Measurements from ENCODE around the gene CLDN34. TPM values are rescaled to one million over a fixed set of nuclear protein-coding genes. Genes with fewer than 3 reads are reported as not detected.

CLDN34 gene
- total RNA-seq, 4 donors from 2014 or later: not detected

DNA sequence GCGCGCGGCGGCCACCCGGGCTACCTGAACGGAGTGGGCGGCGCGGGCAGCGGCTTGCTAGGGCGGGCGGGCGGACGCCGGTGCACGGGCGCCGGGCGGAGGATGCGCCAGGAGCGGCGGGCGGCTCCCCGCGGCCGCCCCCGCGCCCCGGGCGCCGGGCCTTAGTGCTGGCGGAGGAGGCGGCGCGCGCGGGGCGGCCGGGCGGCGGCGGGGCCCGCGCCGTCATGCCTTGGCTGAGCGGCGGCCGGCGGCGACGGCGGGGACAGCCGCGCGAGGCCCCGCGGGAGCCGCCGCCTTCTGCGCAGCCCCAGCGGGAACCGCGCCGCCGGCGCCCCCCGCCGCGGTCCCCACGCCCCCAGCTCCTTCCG, 48.2 kb downstream of the CLDN34 start:
- no peaks in the 10 kb centered on the region for H3K9me3 ChIP-seq
- no peaks in the 10 kb centered on the region for H3K36me3 ChIP-seq
- peaks cover 0 to 16% (median 0%) of the 10 kb centered on the region in 4 donors for H3K4me1 ChIP-seq
- peak overlapping the region; percentile 35 to 90 (median 78) for H3K27ac ChIP-seq
- TF ChIP-seq, protein P1, sequence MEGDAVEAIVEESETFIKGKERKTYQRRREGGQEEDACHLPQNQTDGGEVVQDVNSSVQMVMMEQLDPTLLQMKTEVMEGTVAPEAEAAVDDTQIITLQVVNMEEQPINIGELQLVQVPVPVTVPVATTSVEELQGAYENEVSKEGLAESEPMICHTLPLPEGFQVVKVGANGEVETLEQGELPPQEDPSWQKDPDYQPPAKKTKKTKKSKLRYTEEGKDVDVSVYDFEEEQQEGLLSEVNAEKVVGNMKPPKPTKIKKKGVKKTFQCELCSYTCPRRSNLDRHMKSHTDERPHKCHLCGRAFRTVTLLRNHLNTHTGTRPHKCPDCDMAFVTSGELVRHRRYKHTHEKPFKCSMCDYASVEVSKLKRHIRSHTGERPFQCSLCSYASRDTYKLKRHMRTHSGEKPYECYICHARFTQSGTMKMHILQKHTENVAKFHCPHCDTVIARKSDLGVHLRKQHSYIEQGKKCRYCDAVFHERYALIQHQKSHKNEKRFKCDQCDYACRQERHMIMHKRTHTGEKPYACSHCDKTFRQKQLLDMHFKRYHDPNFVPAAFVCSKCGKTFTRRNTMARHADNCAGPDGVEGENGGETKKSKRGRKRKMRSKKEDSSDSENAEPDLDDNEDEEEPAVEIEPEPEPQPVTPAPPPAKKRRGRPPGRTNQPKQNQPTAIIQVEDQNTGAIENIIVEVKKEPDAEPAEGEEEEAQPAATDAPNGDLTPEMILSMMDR (IDR thresholded peaks at IDR 0.05): no peak
- TF ChIP-seq POLR2A (IDR thresholded peaks at IDR 0.05): no peak
- H3K27me3 ChIP-seq: no peaks in the 10 kb centered on the region
- peak overlapping the region; percentile 55 to 71 (median 60) for H3K4me3 ChIP-seq
- DNase-seq: no peak

DNA sequence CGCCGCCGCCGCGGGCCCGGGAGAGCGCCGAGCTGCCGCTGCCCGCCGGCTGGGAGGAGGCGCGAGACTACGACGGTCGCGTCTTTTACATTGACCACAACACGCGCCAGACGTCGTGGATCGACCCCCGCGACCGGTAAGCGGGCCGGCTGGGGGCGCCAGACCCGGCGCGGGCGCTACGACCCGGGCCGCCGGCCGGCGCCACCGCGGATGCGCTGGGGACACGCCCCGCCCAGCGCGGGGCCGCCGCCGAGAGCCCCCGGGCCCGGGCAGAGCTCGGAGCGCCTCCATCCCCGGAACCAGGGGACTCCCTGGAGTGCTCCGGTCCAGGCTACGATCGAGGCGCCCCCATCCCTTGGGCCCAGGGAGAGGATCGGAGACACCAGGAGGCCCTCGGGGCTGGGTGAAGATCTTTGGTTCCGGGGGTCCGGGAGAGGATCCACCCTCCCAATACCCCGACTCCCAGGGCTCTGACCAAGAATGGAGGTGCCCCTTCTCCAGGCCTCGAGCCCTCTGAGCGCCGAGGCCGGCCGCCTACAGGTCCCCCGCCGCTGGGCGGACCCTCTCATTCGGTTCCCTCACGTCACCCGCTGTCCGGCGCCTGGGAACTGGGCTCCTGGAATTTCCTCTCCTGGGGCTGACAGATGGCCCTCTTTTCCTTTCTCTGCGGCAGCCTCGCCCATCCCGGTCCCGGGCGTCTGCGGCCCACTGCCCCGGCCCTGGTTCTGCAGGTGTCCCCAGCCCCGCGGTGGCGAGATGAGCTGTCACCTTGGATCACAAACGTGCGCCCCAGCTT, 48.8 kb downstream of the CLDN34 start:
- peaks cover 0 to 16% (median 0%) of the 10 kb centered on the region in 4 donors for H3K4me1 ChIP-seq
- H3K9me3 ChIP-seq: no peaks in the 10 kb centered on the region
- no peaks in the 10 kb centered on the region for H3K27me3 ChIP-seq
- no peaks in the 10 kb centered on the region for H3K36me3 ChIP-seq
- H3K4me3 ChIP-seq: peak overlapping the region; percentile 38 to 60 (median 50)
- no peak for TF ChIP-seq POLR2A (IDR thresholded peaks at IDR 0.05)
- TF ChIP-seq, protein P1 (IDR thresholded peaks at IDR 0.05): no peak
- DNase-seq: peak in 2 of 3 donors; percentile 48 to 52
- H3K27ac ChIP-seq: peak overlapping the region; percentile 35 to 88 (median 66)

DNA sequence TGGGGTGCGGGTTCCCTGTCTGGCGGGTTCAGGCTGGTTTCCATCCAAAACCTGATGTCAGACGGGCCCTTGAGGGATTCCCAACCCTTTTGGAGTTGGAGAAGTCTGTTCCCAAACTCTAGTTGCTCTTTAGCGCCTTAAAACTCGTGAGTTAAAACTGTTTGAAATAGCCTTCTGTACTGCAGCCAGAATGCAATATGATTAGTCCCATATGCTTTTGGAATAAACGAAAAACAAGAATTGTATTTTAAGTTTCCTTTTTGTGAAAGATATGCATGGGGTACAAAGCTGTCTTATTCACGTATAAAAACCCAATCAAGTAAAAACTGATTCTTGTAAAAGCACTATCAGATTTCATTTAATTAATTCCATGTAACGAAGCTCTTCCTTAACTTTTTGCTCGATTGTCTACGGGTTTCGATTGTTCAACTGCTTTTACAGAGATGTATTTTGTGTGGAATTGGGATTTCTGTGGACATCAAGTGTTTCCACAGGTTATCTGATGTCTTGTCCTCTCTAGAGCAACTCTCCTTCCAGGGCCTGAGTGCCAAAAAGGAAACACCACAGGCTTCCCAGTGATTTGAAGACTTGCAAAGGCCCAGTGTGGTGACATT, 49.5 kb downstream of the CLDN34 start:
- no peak for DNase-seq
- Histone ChIP-seq H3K27ac (peak overlapping the region in 3 of 4 donors; percentile 35 to 88 (median 76)), H3K27me3 (no peaks in the 10 kb centered on the region), H3K4me3 (peak overlapping the region; percentile 38 to 60 (median 50)), H3K36me3 (no peaks in the 10 kb centered on the region), H3K4me1 (peaks cover 0 to 18% (median 0%) of the 10 kb centered on the region in 4 donors), H3K9me3 (no peaks in the 10 kb centered on the region)
- no peak for TF ChIP-seq POLR2A (IDR thresholded peaks at IDR 0.05)
- TF ChIP-seq, protein P1 (IDR thresholded peaks at IDR 0.05): no peak

DNA sequence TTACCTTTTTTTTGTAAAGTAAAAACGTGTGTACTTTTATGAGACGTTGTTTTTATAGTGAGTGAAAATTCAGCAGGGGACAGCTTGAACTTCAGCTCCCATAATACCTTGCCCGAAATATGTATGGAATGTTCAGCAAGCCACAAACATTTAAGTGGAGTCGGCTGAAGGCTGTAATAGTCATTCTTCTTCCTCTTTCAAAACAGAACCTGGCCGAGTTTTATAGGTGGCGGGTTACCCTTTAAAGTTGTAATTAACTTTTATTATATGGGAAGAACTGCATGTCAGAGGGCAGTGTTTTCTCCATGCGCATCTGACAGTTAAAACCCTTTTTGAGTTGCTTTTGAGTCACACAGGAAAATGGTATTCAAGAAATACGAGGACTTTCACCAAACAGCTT, 50.7 kb downstream of the CLDN34 start:
- H3K4me1 ChIP-seq: peaks cover 0 to 23% (median 0%) of the 10 kb centered on the region in 4 donors
- H3K4me3 ChIP-seq: peak overlapping the region in 1 of 4 donors; percentile 56
- no peaks in the 10 kb centered on the region for H3K36me3 ChIP-seq
- TF ChIP-seq, protein P1 (IDR thresholded peaks at IDR 0.05): peak in 2 of 6 experiments; percentile 16 to 26
- no peak for TF ChIP-seq POLR2A (IDR thresholded peaks at IDR 0.05)
- H3K27me3 ChIP-seq: no peaks in the 10 kb centered on the region
- H3K27ac ChIP-seq: peak overlapping the region in 1 of 4 donors; percentile 45
- peak in 1 of 3 donors; percentile 42 for DNase-seq
- no peaks in the 10 kb centered on the region for H3K9me3 ChIP-seq

Other genes with a start within 250 kb of the CLDN34 start
- gene GPR143, start 201.5 kb upstream of the CLDN34 start, total RNA-seq: not detected
- 1 to 10 TPM; 1.8 to 7.4 (median 3.3) TPM for gene SHROOM2, start 180.9 kb upstream of the CLDN34 start, total RNA-seq
- gene CLCN4, start 189.6 kb downstream of the CLDN34 start, total RNA-seq: 1 to 10 TPM in 2 of 4 donors, under 1 TPM in 1, not detected in 1; 0.35 to 4.3 (median 1.7) TPM